SK-N-SH (cell line): ENCODE results near the gene VWF.
"Not testable (repeated sequence)": the region's sequence is repeated elsewhere in the genome, so short reads cannot be mapped to it uniquely, and the experiment has no call there.

Experiments
- CTCF ChIP-seq: fragments of 200-600 bp; sonication (generic); IDR thresholded peaks from 2 replicates; pipeline ENCODE4 v1.6.1; 2017; ENCODE audit warnings: antibody characterized with exemption, mild to moderate bottlenecking, moderate library complexity
- EP300 ChIP-seq, 2 experiments: IDR thresholded peaks; 2 replicates each; pipeline versions ENCODE4 v1.4.0 to v1.6.1; 2012; ENCODE audit warnings: borderline replicate concordance in 1 of 2, low read depth in 1 of 2, low read length in 1 of 2
- FOSL2 ChIP-seq: IDR thresholded peaks from 2 replicates; pipeline ENCODE4 v1.4.0; 2012; ENCODE audit warnings: low read depth, mild to moderate bottlenecking, moderate library complexity, borderline replicate concordance
- NRF1 ChIP-seq: IDR thresholded peaks from 2 replicates; pipeline ENCODE4 v1.6.1; 2012; ENCODE audit warnings: low read depth, mild to moderate bottlenecking, low read length
- RAD21 ChIP-seq: IDR thresholded peaks from 2 replicates; pipeline ENCODE4 v1.6.1; 2012; ENCODE audit warnings: mild to moderate bottlenecking, low read length
- USF2 ChIP-seq: fragments of 150-350 bp; IDR thresholded peaks from 2 replicates; pipeline ENCODE4 v1.6.1; 2017; ENCODE audit warnings: antibody characterized with exemption, low read length, low read depth, borderline replicate concordance
- TF ChIP-seq, protein P1 (sequence below): IDR thresholded peaks from 2 replicates; pipeline ENCODE4 v1.4.0; 2012; ENCODE audit warnings: low read depth, borderline replicate concordance
- TF ChIP-seq, protein P2 (sequence below): IDR thresholded peaks from 2 replicates; pipeline ENCODE4 v1.6.1; 2012; ENCODE audit warnings: mild to moderate bottlenecking, low read depth, low read length, moderate library complexity

DNA sequence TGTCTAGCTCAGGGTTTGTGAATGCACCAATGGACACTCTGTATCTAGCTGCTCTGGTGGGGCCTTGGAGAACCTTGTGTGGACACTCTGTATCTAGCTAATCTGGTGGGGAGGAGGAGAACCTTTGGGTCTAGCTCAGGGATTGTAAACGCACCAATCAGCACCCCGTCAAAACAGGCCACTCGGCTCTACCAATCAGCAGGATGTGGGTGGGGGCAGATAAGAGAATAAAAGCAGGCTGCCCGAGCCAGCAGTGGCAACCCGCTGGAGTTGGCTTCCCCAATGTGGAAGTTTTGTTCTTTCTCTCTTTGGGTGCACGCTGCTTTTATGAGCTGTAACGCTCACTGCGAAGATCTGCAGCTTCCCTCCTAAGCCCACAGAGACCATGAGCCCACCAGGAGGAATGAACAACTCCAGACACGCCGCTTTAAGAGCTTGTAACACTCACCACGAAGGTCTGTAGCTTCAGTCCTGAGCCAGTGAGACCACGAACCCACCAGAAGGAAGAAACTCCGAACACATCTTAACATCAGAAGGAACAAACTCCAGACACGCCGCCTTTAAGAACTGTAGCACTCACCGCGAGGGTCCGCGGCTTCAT is 35.7 kb upstream of the VWF start:
- TF ChIP-seq FOSL2; CTCF; EP300 (IDR thresholded peaks at IDR 0.05; ENCODE audit: borderline replicate concordance in 1 of 2, low read depth in 1 of 2, low read length in 1 of 2); USF2; RAD21; NRF1: not testable (repeated sequence)
- TF ChIP-seq, protein P1, sequence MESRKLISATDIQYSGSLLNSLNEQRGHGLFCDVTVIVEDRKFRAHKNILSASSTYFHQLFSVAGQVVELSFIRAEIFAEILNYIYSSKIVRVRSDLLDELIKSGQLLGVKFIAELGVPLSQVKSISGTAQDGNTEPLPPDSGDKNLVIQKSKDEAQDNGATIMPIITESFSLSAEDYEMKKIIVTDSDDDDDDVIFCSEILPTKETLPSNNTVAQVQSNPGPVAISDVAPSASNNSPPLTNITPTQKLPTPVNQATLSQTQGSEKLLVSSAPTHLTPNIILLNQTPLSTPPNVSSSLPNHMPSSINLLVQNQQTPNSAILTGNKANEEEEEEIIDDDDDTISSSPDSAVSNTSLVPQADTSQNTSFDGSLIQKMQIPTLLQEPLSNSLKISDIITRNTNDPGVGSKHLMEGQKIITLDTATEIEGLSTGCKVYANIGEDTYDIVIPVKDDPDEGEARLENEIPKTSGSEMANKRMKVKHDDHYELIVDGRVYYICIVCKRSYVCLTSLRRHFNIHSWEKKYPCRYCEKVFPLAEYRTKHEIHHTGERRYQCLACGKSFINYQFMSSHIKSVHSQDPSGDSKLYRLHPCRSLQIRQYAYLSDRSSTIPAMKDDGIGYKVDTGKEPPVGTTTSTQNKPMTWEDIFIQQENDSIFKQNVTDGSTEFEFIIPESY = not testable (repeated sequence)
- TF ChIP-seq, protein P2, sequence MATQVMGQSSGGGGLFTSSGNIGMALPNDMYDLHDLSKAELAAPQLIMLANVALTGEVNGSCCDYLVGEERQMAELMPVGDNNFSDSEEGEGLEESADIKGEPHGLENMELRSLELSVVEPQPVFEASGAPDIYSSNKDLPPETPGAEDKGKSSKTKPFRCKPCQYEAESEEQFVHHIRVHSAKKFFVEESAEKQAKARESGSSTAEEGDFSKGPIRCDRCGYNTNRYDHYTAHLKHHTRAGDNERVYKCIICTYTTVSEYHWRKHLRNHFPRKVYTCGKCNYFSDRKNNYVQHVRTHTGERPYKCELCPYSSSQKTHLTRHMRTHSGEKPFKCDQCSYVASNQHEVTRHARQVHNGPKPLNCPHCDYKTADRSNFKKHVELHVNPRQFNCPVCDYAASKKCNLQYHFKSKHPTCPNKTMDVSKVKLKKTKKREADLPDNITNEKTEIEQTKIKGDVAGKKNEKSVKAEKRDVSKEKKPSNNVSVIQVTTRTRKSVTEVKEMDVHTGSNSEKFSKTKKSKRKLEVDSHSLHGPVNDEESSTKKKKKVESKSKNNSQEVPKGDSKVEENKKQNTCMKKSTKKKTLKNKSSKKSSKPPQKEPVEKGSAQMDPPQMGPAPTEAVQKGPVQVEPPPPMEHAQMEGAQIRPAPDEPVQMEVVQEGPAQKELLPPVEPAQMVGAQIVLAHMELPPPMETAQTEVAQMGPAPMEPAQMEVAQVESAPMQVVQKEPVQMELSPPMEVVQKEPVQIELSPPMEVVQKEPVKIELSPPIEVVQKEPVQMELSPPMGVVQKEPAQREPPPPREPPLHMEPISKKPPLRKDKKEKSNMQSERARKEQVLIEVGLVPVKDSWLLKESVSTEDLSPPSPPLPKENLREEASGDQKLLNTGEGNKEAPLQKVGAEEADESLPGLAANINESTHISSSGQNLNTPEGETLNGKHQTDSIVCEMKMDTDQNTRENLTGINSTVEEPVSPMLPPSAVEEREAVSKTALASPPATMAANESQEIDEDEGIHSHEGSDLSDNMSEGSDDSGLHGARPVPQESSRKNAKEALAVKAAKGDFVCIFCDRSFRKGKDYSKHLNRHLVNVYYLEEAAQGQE = not testable (repeated sequence)
